Left lung (tissue), 10 donors: Measurements from ENCODE around the gene NXPH4. TPM values are rescaled to one million over a fixed set of nuclear protein-coding genes. Genes with fewer than 3 reads are reported as not detected.

Source experiments
- ATAC-seq: fragments of 200-7000 bp; cut with Tn5 transposase; one replicate; pipeline ENCODE4 v1.9.1; 2020; ENCODE audit warnings: moderate library complexity
- DNase-seq, 4 donors: peaks; one replicate each; pipeline ENCODE4 v3.0.0-alpha.2; 2013 to 2020
- H3K27ac ChIP-seq, 2 donors: fragments of 200-600 bp; sonication (generic) in 1 of 2; one replicate each; pipeline versions ENCODE4 v1.5.0 to v1.8.0; 2020 to 2021
- H3K27me3 ChIP-seq, 2 donors: fragments of 200-600 bp; sonication (generic) in 1 of 2; one replicate each; pipeline versions ENCODE4 v1.5.0 to v1.8.0; 2020 to 2021
- H3K36me3 ChIP-seq, 2 donors: fragments of 200-600 bp; sonication (generic) in 1 of 2; one replicate each; pipeline versions ENCODE4 v1.5.0 to v1.8.0; 2020 to 2021
- H3K4me1 ChIP-seq, 2 donors: fragments of 200-600 bp; one replicate each; pipeline ENCODE4 v1.8.0; 2021
- H3K4me3 ChIP-seq, 2 donors: fragments of 200-600 bp; sonication (generic) in 1 of 2; one replicate each; pipeline versions ENCODE4 v1.5.0 to v1.8.0; 2020 to 2021; ENCODE audit warnings: mild to moderate bottlenecking in 1 of 2
- H3K9me3 ChIP-seq, 2 donors: fragments of 200-600 bp; sonication (generic) in 1 of 2; one replicate each; pipeline versions ENCODE4 v1.5.0 to v1.8.0; 2020 to 2021
- CTCF ChIP-seq, 2 donors: fragments of 200-600 bp; sonication (generic) in 1 of 2; IDR thresholded peaks; one replicate each; pipeline versions ENCODE4 v1.5.0 to v1.8.0; 2021; ENCODE audit warnings: antibody characterized with exemption in 2 of 2
- intact Hi-C, 2 donors: fragments of 100-400 bp; cut with DNase I; formaldehyde crosslinking; loops; one replicate each; pipeline versions ENCODE4 v1.11.2 to v1.14.2; 2022
- polyA plus RNA-seq, 6 donors: library from polyadenylated mRNA; unstranded; fragments of 120-200 nt; gene quantifications; one replicate each; pipeline ENCODE4 v1.2.1, GENCODE V29; 2013; ENCODE audit not compliant: insufficient read length in 6 of 6
- total RNA-seq, 2 donors: library from RNA; stranded (reverse); fragmentation: NEBNext Ultra II Directional; extraction: Animal tissue kit (Norgen Biotek cat#: 25700); gene quantifications; one replicate each; pipeline ENCODE4 v1.2.1, GENCODE V29; 2021
- donor health status: DM: no; HTN: yes; CAD: no.
- donor health status: DM: no; HTN: no; CAD: no.

Gene NXPH4
- total and polyA plus RNA-seq, 8 donors = 0.67 to 1.7 (median 1.1) TPM

- intact Hi-C loops = no loop called here
- H3K27ac ChIP-seq = no peak overlapping the region
Measured at GRCh38 chr12:57234571-57235016, 18.0 kb downstream of the NXPH4 start.

GRCh38 chr12:57235017-57235727 is 18.6 kb downstream of the NXPH4 start:
- DNase-seq (peak in 2 of 4 donors; percentile 72 to 76), ATAC-seq (no peak)
- no peak overlapping the region for H3K27ac ChIP-seq
- peaks cover 0 to 43% of the 10 kb centered on the region in 2 donors for H3K36me3 ChIP-seq
- no peak for TF ChIP-seq CTCF (IDR thresholded peaks at IDR 0.05)
- H3K27me3 ChIP-seq = peaks cover 21 to 53% of the 10 kb centered on the region in 2 donors
- peaks cover 20 to 65% of the 10 kb centered on the region in 2 donors for H3K4me1 ChIP-seq
- intact Hi-C loops = no loop called here
- no peak overlapping the region for H3K4me3 ChIP-seq
- H3K9me3 ChIP-seq = no peaks in the 10 kb centered on the region

More at GRCh38 chr12:57234571-57235016, 18.0 kb downstream of the NXPH4 start:
- TF ChIP-seq CTCF (IDR thresholded peaks at IDR 0.05) = no peak
- peaks cover 0 to 43% of the 10 kb centered on the region in 2 donors for H3K36me3 ChIP-seq
- peaks cover 16 to 65% of the 10 kb centered on the region in 2 donors for H3K4me1 ChIP-seq
- DNase-seq (no peak), ATAC-seq (no peak)
- no peaks in the 10 kb centered on the region for H3K9me3 ChIP-seq
- no peak overlapping the region for H3K4me3 ChIP-seq
- H3K27me3 ChIP-seq = peaks cover 17 to 47% of the 10 kb centered on the region in 2 donors

GRCh38 chr12:57235728-57236131 is 19.1 kb downstream of the NXPH4 start:
- no peak for ATAC-seq
- H3K9me3 ChIP-seq = no peaks in the 10 kb centered on the region
- peaks cover 0 to 43% of the 10 kb centered on the region in 2 donors for H3K36me3 ChIP-seq
- H3K4me3 ChIP-seq = no peak overlapping the region
- DNase-seq = peak in 1 of 4 donors; percentile 20
- H3K4me1 ChIP-seq = peaks cover 24 to 65% of the 10 kb centered on the region in 2 donors
- no peak for TF ChIP-seq CTCF (IDR thresholded peaks at IDR 0.05)
- H3K27me3 ChIP-seq = peaks cover 26 to 58% of the 10 kb centered on the region in 2 donors
- intact Hi-C loops = no loop called here
- H3K27ac ChIP-seq = no peak overlapping the region

GRCh38 chr12:57236201-57236924 is 19.8 kb downstream of the NXPH4 start:
- H3K4me3 ChIP-seq = peak overlapping the region in 1 of 2 donors; percentile 14
- no peak for TF ChIP-seq CTCF (IDR thresholded peaks at IDR 0.05)

More at GRCh38 chr12:57236201-57236924, 19.8 kb downstream of the NXPH4 start:
- Histone ChIP-seq H3K27ac (no peak overlapping the region), H3K27me3 (peaks cover 32 to 65% of the 10 kb centered on the region in 2 donors), H3K36me3 (peaks cover 0 to 39% of the 10 kb centered on the region in 2 donors), H3K4me1 (peaks cover 27 to 65% of the 10 kb centered on the region in 2 donors), H3K9me3 (no peaks in the 10 kb centered on the region)
- DNase-seq (peak in 1 of 4 donors; percentile 77), ATAC-seq (no peak)
- intact Hi-C loops = no loop called here
